ENCODE measurements around the gene TMEM179. TPM values are rescaled to one million over a fixed set of nuclear protein-coding genes. Genes with fewer than 3 reads are reported as not detected.

The TMEM179 gene
- total RNA-seq, 1 experiment from 2014 or later = not detected

GRCh38 chr14:104561632-104562495 is 42.7 kb downstream of the TMEM179 start:
- Histone ChIP-seq H3K9me2 (replicated peaks; ENCODE audit: low read length) (no peaks in the 10 kb centered on the region), H3K4me1 (ENCODE audit: insufficient read depth, low read length) (no peaks in the 10 kb centered on the region), H3K79me2 (ENCODE audit: low read length) (no peaks in the 10 kb centered on the region), H3K9ac (ENCODE audit: low read length) (no peak overlapping the region), H3K27ac (ENCODE audit: low read length) (no peak overlapping the region), H3K27me3 (ENCODE audit: low read length) (peaks cover 84% of the 10 kb centered on the region), H3K9me3 (ENCODE audit: low read length) (no peaks in the 10 kb centered on the region), H3K4me3 (ENCODE audit: low read length) (no peak overlapping the region), H3K36me3 (ENCODE audit: low read depth, low read length) (no peaks in the 10 kb centered on the region), H4K20me1 (ENCODE audit: low read length) (no peaks in the 10 kb centered on the region), H3F3A (ENCODE audit: low read length, unreplicated experiment) (no peaks in the 10 kb centered on the region), H2AFZ (ENCODE audit: low read length) (no peak overlapping the region), H3K4me2 (ENCODE audit: low read length) (no peak overlapping the region)
- intact Hi-C loops (cut with micrococcal nuclease) = no loop called here
- ATAC-seq = no peak
- TF ChIP-seq EZH2phosphoT487 (IDR thresholded peaks at IDR 0.05; ENCODE audit: borderline replicate concordance, low read length) (no peak), CTCF (conservative IDR thresholded peaks at IDR 0.05; ENCODE audit: low read depth, low read length) (no peak), EZH2 (IDR thresholded peaks at IDR 0.05; ENCODE audit: low read length, unreplicated experiment) (no peak)
- POLR2A ChIA-PET (ENCODE audit: unreplicated experiment) = no interaction called here
- CTCF ChIA-PET = no interaction called here
- no peak for DNase-seq
- no TSS peak for BruUV-seq (replicated peaks)

- no peaks in the 10 kb centered on the region for H3K36me3 ChIP-seq (ENCODE audit: low read depth, low read length)
- no peaks in the 10 kb centered on the region for H3K79me2 ChIP-seq (ENCODE audit: low read length)
- no peak overlapping the region for H3K9ac ChIP-seq (ENCODE audit: low read length)
- ATAC-seq (no peak), DNase-seq (no peak)
- no TSS peak for BruUV-seq (replicated peaks)
- peaks cover 84% of the 10 kb centered on the region for H3K27me3 ChIP-seq (ENCODE audit: low read length)
- no peaks in the 10 kb centered on the region for H3K9me2 ChIP-seq (replicated peaks; ENCODE audit: low read length)
- no peak overlapping the region for H3K4me3 ChIP-seq (ENCODE audit: low read length)
- no peaks in the 10 kb centered on the region for H3F3A ChIP-seq (ENCODE audit: low read length, unreplicated experiment)
- no peaks in the 10 kb centered on the region for H3K4me1 ChIP-seq (ENCODE audit: insufficient read depth, low read length)
- no peak overlapping the region for H2AFZ ChIP-seq (ENCODE audit: low read length)
- TF ChIP-seq EZH2phosphoT487 (IDR thresholded peaks at IDR 0.05; ENCODE audit: borderline replicate concordance, low read length) = no peak
- TF ChIP-seq EZH2 (IDR thresholded peaks at IDR 0.05; ENCODE audit: low read length, unreplicated experiment) = no peak
- no peak for TF ChIP-seq CTCF (conservative IDR thresholded peaks at IDR 0.05; ENCODE audit: low read depth, low read length)
- ChIA-PET CTCF (no interaction called here), POLR2A (ENCODE audit: unreplicated experiment) (no interaction called here)
- no peak overlapping the region for H3K4me2 ChIP-seq (ENCODE audit: low read length)
- no peaks in the 10 kb centered on the region for H4K20me1 ChIP-seq (ENCODE audit: low read length)
- intact Hi-C loops (cut with micrococcal nuclease) = no loop called here
- H3K27ac ChIP-seq (ENCODE audit: low read length) = no peak overlapping the region
- no peaks in the 10 kb centered on the region for H3K9me3 ChIP-seq (ENCODE audit: low read length)
These were observed 43.4 kb downstream of the TMEM179 start for GRCh38 chr14:104561124-104561557.

- TF ChIP-seq EZH2 (IDR thresholded peaks at IDR 0.05; ENCODE audit: low read length, unreplicated experiment) (no peak), CTCF (conservative IDR thresholded peaks at IDR 0.05; ENCODE audit: low read depth, low read length) (no peak), EZH2phosphoT487 (IDR thresholded peaks at IDR 0.05; ENCODE audit: borderline replicate concordance, low read length) (no peak)
- H3K9me2 ChIP-seq (replicated peaks; ENCODE audit: low read length) = no peaks in the 10 kb centered on the region
- ATAC-seq (no peak), DNase-seq (no peak)
- no peaks in the 10 kb centered on the region for H4K20me1 ChIP-seq (ENCODE audit: low read length)
- no peaks in the 10 kb centered on the region for H3K4me1 ChIP-seq (ENCODE audit: insufficient read depth, low read length)
- no peak overlapping the region for H3K4me3 ChIP-seq (ENCODE audit: low read length)
- intact Hi-C loops (cut with micrococcal nuclease) = no loop called here
- no TSS peak for BruUV-seq (replicated peaks)
- ChIA-PET CTCF (no interaction called here), POLR2A (ENCODE audit: unreplicated experiment) (no interaction called here)
- H3K79me2 ChIP-seq (ENCODE audit: low read length) = no peaks in the 10 kb centered on the region
- no peak overlapping the region for H3K4me2 ChIP-seq (ENCODE audit: low read length)
- H3F3A ChIP-seq (ENCODE audit: low read length, unreplicated experiment) = no peaks in the 10 kb centered on the region
- H3K9me3 ChIP-seq (ENCODE audit: low read length) = no peaks in the 10 kb centered on the region
- peaks cover 84% of the 10 kb centered on the region for H3K27me3 ChIP-seq (ENCODE audit: low read length)
- no peak overlapping the region for H2AFZ ChIP-seq (ENCODE audit: low read length)
- H3K9ac ChIP-seq (ENCODE audit: low read length) = no peak overlapping the region
- H3K36me3 ChIP-seq (ENCODE audit: low read depth, low read length) = no peaks in the 10 kb centered on the region
- no peak overlapping the region for H3K27ac ChIP-seq (ENCODE audit: low read length)
These were observed 44.0 kb downstream of the TMEM179 start for GRCh38 chr14:104560586-104560945.
